Activated T-helper 2 cell treated with anti-CD3 and anti-CD28 coated beads, Interferon-gamma antibody, Interleukin-2, Interleukin-4, amounts not matched to agents 10 μg/mL and 5 μg/mL and 100 μg/mL, durations not matched to agents 14 hours and 24 hours and 36 hours (primary cell): Measurements from ENCODE around the gene OR2AG2. TPM values are rescaled to one million over a fixed set of nuclear protein-coding genes. Genes with fewer than 3 reads are reported as not detected.

Experiments
- DNase-seq: peaks from one replicate; pipeline ENCODE4 v3.0.0; 2021; ENCODE audit warnings: low spot score
- H3K27ac Mint-ChIP-seq: one replicate; pipeline ENCODE4 v1.8.0; 2021; ENCODE audit warnings: mixed read lengths
- H3K27me3 Mint-ChIP-seq: one replicate; pipeline ENCODE4 v1.8.0; 2021; ENCODE audit warnings: low read depth, mixed read lengths
- H3K36me3 Mint-ChIP-seq: one replicate; pipeline ENCODE4 v1.8.0; 2021; ENCODE audit warnings: low read depth, mixed read lengths
- H3K4me1 Mint-ChIP-seq: one replicate; pipeline ENCODE4 v1.8.0; 2021; ENCODE audit warnings: low read depth, mixed read lengths
- H3K4me3 Mint-ChIP-seq: one replicate; pipeline ENCODE4 v1.8.0; 2021; ENCODE audit warnings: low read depth, mild to moderate bottlenecking, moderate library complexity, mixed read lengths
- H3K9me3 Mint-ChIP-seq: one replicate; pipeline ENCODE4 v1.8.0; 2021; ENCODE audit warnings: mixed read lengths
- intact Hi-C: fragments of 100-400 bp; cut with micrococcal nuclease; formaldehyde crosslinking; loops from one replicate; pipeline ENCODE4 v1.15.1; 2023
- total RNA-seq: library from RNA; stranded (reverse); gene quantifications from 2 replicates; pipeline ENCODE4 v1.2.3, GENCODE V29; 2022

OR2AG2 gene
- total RNA-seq, 1 donor from 2014 or later, result 0.34 TPM

GRCh38 chr11:6735306-6735705 is 36.5 kb downstream of the OR2AG2 start:
- DNase-seq, result no peak
- H3K27me3 Mint-ChIP-seq, result no peaks in the 10 kb centered on the region
- H3K4me3 Mint-ChIP-seq, result no peak overlapping the region
- no peaks in the 10 kb centered on the region for H3K9me3 Mint-ChIP-seq
- peaks cover 81% of the 10 kb centered on the region for H3K36me3 Mint-ChIP-seq
- peaks cover 59% of the 10 kb centered on the region for H3K4me1 Mint-ChIP-seq
- intact Hi-C loops, result no loop called here
- no peak overlapping the region for H3K27ac Mint-ChIP-seq

- Mint-ChIP-seq H3K4me1 (peaks cover 58% of the 10 kb centered on the region), H3K36me3 (peaks cover 81% of the 10 kb centered on the region), H3K4me3 (no peak overlapping the region), H3K27me3 (no peaks in the 10 kb centered on the region), H3K27ac (no peak overlapping the region), H3K9me3 (no peaks in the 10 kb centered on the region)
- intact Hi-C loops, result no loop called here
- no peak for DNase-seq
Measured at GRCh38 chr11:6734616-6735015, 37.2 kb downstream of the OR2AG2 start.

- Mint-ChIP-seq H3K4me1 (peaks cover 54% of the 10 kb centered on the region), H3K36me3 (peaks cover 84% of the 10 kb centered on the region), H3K27ac (peak overlapping the region; percentile 17), H3K4me3 (no peak overlapping the region), H3K27me3 (no peaks in the 10 kb centered on the region), H3K9me3 (no peaks in the 10 kb centered on the region)
- intact Hi-C loops, result no loop called here
- no peak for DNase-seq
Measured at GRCh38 chr11:6733326-6734275, 38.2 kb downstream of the OR2AG2 start.

- H3K4me3 Mint-ChIP-seq, result no peak overlapping the region
- peaks cover 15% of the 10 kb centered on the region for H3K4me1 Mint-ChIP-seq
- H3K36me3 Mint-ChIP-seq, result peaks cover 88% of the 10 kb centered on the region
- peaks cover 36% of the 10 kb centered on the region for H3K9me3 Mint-ChIP-seq
- no peak overlapping the region for H3K27ac Mint-ChIP-seq
- DNase-seq, result no peak
- no peaks in the 10 kb centered on the region for H3K27me3 Mint-ChIP-seq
- intact Hi-C loops, result no loop called here
Measured at GRCh38 chr11:6727971-6728760, 43.6 kb downstream of the OR2AG2 start.

GRCh38 chr11:6725386-6725896 is 46.3 kb downstream of the OR2AG2 start:
- Mint-ChIP-seq H3K4me1 (peaks cover 29% of the 10 kb centered on the region), H3K4me3 (no peak overlapping the region), H3K27me3 (no peaks in the 10 kb centered on the region), H3K9me3 (peaks cover 58% of the 10 kb centered on the region), H3K27ac (no peak overlapping the region), H3K36me3 (peaks cover 91% of the 10 kb centered on the region)
- intact Hi-C loops, result no loop called here
- no peak for DNase-seq

GRCh38 chr11:6724013-6724412 is 47.8 kb downstream of the OR2AG2 start:
- Mint-ChIP-seq H3K27me3 (no peaks in the 10 kb centered on the region), H3K27ac (no peak overlapping the region), H3K36me3 (peaks cover 98% of the 10 kb centered on the region), H3K9me3 (peaks cover 72% of the 10 kb centered on the region), H3K4me1 (peaks cover 34% of the 10 kb centered on the region), H3K4me3 (no peak overlapping the region)
- DNase-seq, result no peak
- intact Hi-C loops, result no loop called here

- Mint-ChIP-seq H3K9me3 (peaks cover 76% of the 10 kb centered on the region), H3K36me3 (peaks cover 94% of the 10 kb centered on the region), H3K4me3 (no peak overlapping the region), H3K27me3 (no peaks in the 10 kb centered on the region), H3K4me1 (peaks cover 25% of the 10 kb centered on the region), H3K27ac (no peak overlapping the region)
- intact Hi-C loops, result no loop called here
- DNase-seq, result no peak
Measured at GRCh38 chr11:6721343-6721742, 50.4 kb downstream of the OR2AG2 start.

GRCh38 chr11:6719576-6719975 is 52.2 kb downstream of the OR2AG2 start:
- Mint-ChIP-seq H3K4me3 (no peak overlapping the region), H3K4me1 (peaks cover 25% of the 10 kb centered on the region), H3K27ac (no peak overlapping the region), H3K9me3 (peaks cover 64% of the 10 kb centered on the region), H3K27me3 (no peaks in the 10 kb centered on the region), H3K36me3 (peaks cover 95% of the 10 kb centered on the region)
- intact Hi-C loops, result no loop called here
- no peak for DNase-seq

- intact Hi-C loops, result no loop called here
- Mint-ChIP-seq H3K4me3 (no peak overlapping the region), H3K9me3 (peaks cover 48% of the 10 kb centered on the region), H3K4me1 (peaks cover 19% of the 10 kb centered on the region), H3K27ac (no peak overlapping the region), H3K36me3 (peaks cover 77% of the 10 kb centered on the region), H3K27me3 (no peaks in the 10 kb centered on the region)
- DNase-seq, result no peak
Measured at GRCh38 chr11:6717426-6717825, 54.4 kb downstream of the OR2AG2 start.

Other genes starting within 250 kb of the OR2AG2 start
- gene RRP8, start 168.4 kb downstream of the OR2AG2 start, total RNA-seq, result 29.4 and 30.1 TPM in 2 replicates
- gene ILK, start 168.2 kb downstream of the OR2AG2 start, total RNA-seq, result 99.5 and 105 TPM in 2 replicates
- gene TAF10, start 159.8 kb downstream of the OR2AG2 start, total RNA-seq, result 134 and 142 TPM in 2 replicates
- gene TPP1, start 152.6 kb downstream of the OR2AG2 start, total RNA-seq, result 36.2 and 39.1 TPM in 2 replicates
- gene DCHS1, start 116.2 kb downstream of the OR2AG2 start, total RNA-seq, result 0.51 and 0.57 TPM in 2 replicates
- gene MRPL17, start 88.6 kb downstream of the OR2AG2 start, total RNA-seq, result 103 and 108 TPM in 2 replicates
- gene OR2AG1, start 11.0 kb upstream of the OR2AG2 start, total RNA-seq, result not detected in 2 replicates
- gene OR6A2, start 27.7 kb upstream of the OR2AG2 start, total RNA-seq, result 0.32 and 0.53 TPM in 2 replicates
- not detected in 2 replicates for gene OR10A5, start 73.7 kb upstream of the OR2AG2 start, total RNA-seq
- 0.02 TPM in 1 of 2 replicates, not detected in the other for gene OR10A2, start 91.1 kb upstream of the OR2AG2 start, total RNA-seq
- not detected in 2 replicates for gene OR10A4, start 104.6 kb upstream of the OR2AG2 start, total RNA-seq
- 0.94 and 1.4 TPM in 2 replicates for gene OR2D2, start 120.5 kb upstream of the OR2AG2 start, total RNA-seq
- gene OR2D3, start 149.0 kb upstream of the OR2AG2 start, total RNA-seq, result not detected in 2 replicates
- gene ZNF215, start 154.4 kb upstream of the OR2AG2 start, total RNA-seq, result 5.1 and 6.7 TPM in 2 replicates
- gene ZNF214, start 248.4 kb upstream of the OR2AG2 start, total RNA-seq, result not detected in 2 replicates
- 0.28 and 0.39 TPM in 2 replicates for gene NLRP14, start 248.5 kb upstream of the OR2AG2 start, total RNA-seq